Astrocyte of the spinal cord (primary cell): Measurements from ENCODE around the gene SMCO4.

Experiments
- DNase-seq: peaks from one replicate; pipeline ENCODE4 v3.0.0; 2011; ENCODE audit warnings: low read depth, low spot score
- H3K4me3 ChIP-seq: 2 replicates; pipeline ENCODE4 v1.5.1; 2011; ENCODE audit warnings: low read depth, mild to moderate bottlenecking, low read length, moderate library complexity
- in situ Hi-C: cut with HindIII; loops from 2 replicates; pipeline ENCODE4 v1.10.0; 2017; ENCODE audit warnings: low sequenced_read_pairs
- TF ChIP-seq, protein P1 (sequence below): IDR thresholded peaks from 2 replicates; pipeline ENCODE4 v1.5.1; 2012; ENCODE audit warnings: low read depth, mild to moderate bottlenecking, low read length, inconsistent platforms

Gene SMCO4

DNA sequence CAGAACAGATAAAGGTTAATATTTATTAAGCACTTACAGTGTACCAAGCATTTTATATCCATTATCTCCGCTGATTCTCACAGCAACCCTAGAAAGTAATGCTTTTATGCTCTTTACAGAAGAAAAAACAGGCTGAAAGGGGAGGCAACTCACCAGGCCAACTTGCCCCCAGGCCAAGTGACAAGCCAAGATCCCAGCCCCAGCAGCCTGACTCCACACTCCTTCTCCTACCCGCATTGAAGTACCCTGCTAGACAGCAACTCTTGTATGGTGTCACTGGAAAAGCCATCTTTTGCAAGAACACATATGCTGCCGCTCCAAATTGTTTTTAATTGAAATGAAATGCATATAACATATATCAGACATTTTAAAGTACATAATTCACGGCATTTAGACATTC, 25.6 kb downstream of the SMCO4 start:
- TF ChIP-seq, protein P1, sequence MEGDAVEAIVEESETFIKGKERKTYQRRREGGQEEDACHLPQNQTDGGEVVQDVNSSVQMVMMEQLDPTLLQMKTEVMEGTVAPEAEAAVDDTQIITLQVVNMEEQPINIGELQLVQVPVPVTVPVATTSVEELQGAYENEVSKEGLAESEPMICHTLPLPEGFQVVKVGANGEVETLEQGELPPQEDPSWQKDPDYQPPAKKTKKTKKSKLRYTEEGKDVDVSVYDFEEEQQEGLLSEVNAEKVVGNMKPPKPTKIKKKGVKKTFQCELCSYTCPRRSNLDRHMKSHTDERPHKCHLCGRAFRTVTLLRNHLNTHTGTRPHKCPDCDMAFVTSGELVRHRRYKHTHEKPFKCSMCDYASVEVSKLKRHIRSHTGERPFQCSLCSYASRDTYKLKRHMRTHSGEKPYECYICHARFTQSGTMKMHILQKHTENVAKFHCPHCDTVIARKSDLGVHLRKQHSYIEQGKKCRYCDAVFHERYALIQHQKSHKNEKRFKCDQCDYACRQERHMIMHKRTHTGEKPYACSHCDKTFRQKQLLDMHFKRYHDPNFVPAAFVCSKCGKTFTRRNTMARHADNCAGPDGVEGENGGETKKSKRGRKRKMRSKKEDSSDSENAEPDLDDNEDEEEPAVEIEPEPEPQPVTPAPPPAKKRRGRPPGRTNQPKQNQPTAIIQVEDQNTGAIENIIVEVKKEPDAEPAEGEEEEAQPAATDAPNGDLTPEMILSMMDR, result no peak
- H3K4me3 ChIP-seq, result no peak overlapping the region
- in situ Hi-C loops, result no loop called here
- DNase-seq, result no peak

DNA sequence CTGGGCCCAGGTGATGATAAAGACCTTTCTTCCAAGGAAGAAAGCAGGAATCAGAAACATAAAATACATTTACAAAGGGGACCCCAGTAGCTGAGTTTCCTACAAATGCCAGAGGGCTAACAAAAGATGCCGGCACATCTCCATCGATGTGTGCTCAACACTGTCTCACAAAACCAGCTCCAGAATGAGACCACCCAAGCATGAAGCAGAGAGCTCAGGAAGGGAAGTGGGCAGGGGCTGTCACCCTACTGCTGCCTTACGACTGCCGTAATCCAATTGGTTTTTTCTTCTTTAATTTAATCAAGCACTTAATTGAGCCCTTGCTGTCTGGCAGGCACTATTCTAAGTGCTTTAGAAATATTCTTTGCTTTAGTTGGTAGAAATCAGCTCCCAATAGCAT, 26.1 kb downstream of the SMCO4 start:
- H3K4me3 ChIP-seq, result no peak overlapping the region
- no peak for DNase-seq
- in situ Hi-C loops, result no loop called here
- TF ChIP-seq, protein P1, result no peak

DNA sequence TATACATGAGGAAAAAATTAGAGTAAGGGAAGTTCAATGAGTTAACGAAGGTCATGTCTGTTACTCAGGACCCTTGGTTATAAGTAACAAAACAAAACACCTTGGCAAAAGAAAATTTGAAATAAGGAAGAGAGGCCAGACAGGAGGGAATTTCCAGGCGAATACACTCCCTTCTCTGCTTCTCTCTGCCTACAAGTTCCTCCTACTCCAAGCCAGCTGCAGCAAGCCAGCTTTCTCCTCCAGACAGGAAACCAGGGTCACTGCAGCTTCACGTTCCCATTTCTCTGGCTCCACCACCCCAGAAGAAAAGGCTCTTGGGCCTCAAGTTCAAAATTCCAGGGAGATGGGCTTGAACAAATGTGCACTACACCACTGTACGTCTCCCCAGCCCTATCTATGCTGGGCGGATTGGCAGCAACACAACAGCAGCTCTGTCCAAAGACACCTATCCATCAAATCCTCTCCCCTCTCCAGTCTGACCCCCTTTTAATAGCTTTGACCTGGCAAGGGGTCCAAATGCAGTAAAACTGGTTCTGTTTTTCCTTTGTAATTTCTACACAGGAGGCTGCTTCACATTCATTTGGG, 27.7 kb downstream of the SMCO4 start:
- in situ Hi-C loops, result no loop called here
- TF ChIP-seq, protein P1, result no peak
- H3K4me3 ChIP-seq, result no peak overlapping the region
- no peak for DNase-seq

DNA sequence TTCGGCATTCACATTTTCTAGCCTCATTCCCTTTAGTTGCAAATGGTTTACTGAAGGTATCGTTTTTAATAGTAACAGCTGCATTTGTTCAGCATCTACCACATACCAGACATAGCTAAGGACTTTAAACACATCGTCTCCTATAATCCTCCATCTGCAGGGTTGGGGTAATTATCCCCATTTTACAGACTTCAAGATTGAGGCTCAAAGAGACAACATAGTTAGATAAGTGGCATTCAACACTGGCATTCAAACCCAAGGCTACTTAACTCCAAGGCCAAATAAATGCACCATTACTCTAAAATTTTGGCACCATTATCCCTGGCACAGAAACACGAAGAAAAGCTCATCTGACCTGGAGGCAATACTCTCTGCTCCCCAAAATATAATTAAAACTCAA, 28.5 kb downstream of the SMCO4 start:
- TF ChIP-seq, protein P1, result no peak
- DNase-seq, result no peak
- in situ Hi-C loops, result no loop called here
- no peak overlapping the region for H3K4me3 ChIP-seq

DNA sequence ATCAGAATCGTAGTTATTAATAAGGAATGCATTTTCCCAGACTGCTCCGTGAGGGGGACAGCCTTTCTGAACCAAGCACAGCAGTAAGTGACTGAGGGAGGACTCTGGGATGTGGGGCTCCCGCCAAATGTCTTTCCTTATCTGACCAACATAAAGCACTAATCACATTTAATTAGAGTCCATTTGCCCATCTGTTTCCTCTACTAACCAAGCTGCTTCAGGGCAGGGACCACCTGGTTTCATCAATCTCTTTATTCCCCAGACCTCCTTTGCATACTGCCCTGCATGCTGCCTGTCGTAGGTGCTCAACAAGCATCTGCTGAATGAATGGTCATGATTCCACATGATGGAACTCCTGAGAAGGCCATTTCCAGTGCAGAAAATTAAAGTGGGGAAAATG, 29.4 kb downstream of the SMCO4 start:
- no peak for DNase-seq
- in situ Hi-C loops, result no loop called here
- TF ChIP-seq, protein P1, result no peak
- H3K4me3 ChIP-seq, result no peak overlapping the region

DNA sequence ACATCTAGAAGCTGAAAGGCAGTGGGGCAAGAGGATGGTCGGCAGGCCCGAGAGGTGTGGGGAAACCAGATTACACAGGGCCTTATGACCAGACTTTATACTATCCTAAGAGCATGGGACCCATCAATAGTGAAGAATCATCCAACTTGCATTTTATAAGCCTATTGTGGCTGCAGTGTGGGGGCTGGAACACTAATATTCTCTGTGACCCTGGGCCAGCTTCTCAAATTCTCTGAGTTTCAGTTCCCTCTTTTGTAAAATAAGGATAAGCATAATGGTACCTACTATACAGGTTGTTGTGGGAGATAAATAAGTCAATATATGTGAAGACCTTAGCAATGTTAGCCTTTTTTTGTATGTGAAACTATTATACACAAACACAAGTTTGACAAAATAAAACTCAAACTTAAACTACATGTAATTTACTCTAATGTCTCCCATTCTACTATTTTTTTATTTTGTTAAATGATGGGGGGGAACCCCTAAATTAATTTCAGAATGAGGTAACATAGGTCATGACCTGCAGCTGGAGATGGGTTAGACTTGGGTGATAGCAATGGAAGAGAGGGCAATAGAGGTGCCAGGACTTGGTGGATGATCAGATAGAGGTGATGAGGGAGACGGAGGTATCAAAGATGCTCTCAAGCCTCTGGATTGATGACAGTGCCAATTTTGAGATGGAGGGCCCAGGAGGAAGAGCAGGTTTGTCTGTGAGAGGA, 30.1 kb downstream of the SMCO4 start:
- in situ Hi-C loops, result no loop called here
- H3K4me3 ChIP-seq, result no peak overlapping the region
- no peak for DNase-seq
- TF ChIP-seq, protein P1, result no peak
